Measurements from ENCODE around the gene SLC39A12.

SLC39A12 gene

GRCh38 chr10:17963431-17963830, 11.7 kb downstream of the SLC39A12 start:
- DNase-seq (ENCODE audit: low read depth): no peak

GRCh38 chr10:17965649-17966235, 14.0 kb downstream of the SLC39A12 start:
- DNase-seq (ENCODE audit: low read depth): no peak

GRCh38 chr10:17974505-17974904, 22.8 kb downstream of the SLC39A12 start:
- DNase-seq (ENCODE audit: low read depth): no peak

GRCh38 chr10:17980846-17981565, 29.3 kb downstream of the SLC39A12 start:
- DNase-seq (ENCODE audit: low read depth): no peak

- no peak for DNase-seq (ENCODE audit: low read depth)
Observed at GRCh38 chr10:17981766-17982380, 30.2 kb downstream of the SLC39A12 start.

GRCh38 chr10:17984056-17984455, 32.3 kb downstream of the SLC39A12 start:
- DNase-seq (ENCODE audit: low read depth): no peak

DNA sequence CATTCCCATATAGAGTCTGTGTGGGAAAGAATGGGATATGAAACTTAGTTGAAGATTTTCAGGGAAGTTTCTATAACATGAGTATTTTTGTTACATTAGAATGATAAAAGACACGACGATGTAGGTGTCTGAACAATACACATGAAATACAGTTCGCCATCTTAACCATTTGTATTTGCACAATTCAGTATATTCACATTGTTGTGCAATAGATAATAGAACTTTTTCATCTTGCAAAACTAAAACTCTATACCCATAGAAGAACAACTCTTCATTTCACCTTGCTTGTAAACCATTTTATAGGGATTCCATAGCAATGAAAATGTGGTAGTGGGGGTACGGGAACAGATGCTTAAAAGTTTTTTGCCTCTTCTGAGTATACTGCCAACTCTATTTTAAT, 32.8 kb downstream of the SLC39A12 start:
- DNase-seq (ENCODE audit: low read depth): no peak

DNA sequence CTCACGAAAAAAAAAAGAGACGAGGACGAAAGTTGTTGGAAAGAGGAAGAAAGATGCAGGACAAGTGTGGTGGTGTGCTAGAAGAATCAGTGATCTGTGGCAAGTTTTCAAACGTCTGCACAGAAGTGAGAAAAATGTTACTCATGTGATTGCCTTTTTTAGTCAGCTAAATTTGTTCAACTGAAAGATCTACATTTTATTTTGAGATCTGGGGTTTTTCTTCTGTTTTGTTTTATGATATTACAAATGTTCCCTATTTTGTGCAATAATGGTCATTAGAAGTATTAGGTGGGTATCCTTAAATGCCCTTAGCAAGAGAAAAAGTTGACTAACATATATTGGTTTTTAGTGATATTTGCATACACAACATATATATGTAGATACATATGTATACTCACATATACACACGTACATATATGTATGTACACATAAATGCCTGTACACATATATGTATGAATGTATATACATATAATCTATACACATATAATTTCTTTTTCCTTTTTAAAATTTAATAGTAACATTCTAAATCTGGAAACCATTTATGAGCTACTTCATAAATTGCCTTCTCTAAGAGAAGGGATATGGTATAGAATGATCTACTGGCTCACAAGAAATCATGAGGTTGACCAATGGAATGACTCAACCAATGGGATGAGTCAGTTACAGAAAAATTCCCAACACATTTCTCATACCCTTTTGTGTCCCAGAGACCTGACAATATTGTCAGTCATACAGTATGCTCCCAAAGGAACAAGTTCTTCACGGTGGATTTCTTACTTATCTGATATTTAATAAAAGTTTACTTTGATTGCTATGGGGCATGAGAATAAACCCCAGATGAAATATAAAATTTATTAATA, 38.4 kb downstream of the SLC39A12 start:
- DNase-seq (ENCODE audit: low read depth): no peak

GRCh38 chr10:17992266-17992665, 40.5 kb downstream of the SLC39A12 start:
- DNase-seq (ENCODE audit: low read depth): no peak

DNA sequence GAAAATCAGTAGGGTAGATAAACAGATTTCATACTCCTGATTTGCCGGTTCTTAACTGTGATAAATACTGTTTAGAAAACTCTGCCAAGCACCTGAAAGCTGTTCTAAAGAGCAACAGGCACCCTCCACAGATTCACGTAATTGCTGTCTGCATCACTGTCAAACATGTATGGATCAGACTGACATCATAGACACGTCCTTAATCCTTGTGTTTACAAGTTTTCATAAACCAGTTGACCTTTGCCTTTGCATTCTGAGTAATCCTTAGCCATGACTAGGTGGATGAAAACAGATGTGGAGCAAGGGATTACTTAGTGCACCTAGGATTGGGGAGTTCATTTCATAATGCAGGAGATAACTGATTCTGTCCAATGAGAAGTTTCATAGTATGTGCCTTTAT, 41.6 kb downstream of the SLC39A12 start:
- DNase-seq (ENCODE audit: low read depth): no peak

DNA sequence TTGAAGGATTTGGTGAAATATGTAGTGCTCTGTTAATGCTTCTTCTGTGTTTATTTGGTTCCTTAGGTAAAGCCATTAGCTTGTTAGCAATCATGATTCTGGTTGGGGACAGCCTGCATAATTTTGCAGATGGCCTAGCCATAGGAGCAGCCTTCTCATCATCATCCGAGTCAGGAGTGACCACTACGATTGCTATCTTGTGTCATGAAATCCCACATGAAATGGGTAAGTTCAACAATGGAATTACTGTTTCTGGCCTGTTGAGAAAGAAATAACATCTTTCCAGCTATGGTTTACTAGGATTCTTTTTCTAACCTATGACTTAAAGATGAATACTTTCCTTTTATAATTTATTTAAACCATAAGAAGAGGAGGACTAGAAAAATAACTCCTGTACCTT, 48.9 kb downstream of the SLC39A12 start:
- DNase-seq (ENCODE audit: low read depth): no peak

GRCh38 chr10:18005445-18005780, 53.7 kb downstream of the SLC39A12 start:
- DNase-seq (ENCODE audit: low read depth): no peak

DNA sequence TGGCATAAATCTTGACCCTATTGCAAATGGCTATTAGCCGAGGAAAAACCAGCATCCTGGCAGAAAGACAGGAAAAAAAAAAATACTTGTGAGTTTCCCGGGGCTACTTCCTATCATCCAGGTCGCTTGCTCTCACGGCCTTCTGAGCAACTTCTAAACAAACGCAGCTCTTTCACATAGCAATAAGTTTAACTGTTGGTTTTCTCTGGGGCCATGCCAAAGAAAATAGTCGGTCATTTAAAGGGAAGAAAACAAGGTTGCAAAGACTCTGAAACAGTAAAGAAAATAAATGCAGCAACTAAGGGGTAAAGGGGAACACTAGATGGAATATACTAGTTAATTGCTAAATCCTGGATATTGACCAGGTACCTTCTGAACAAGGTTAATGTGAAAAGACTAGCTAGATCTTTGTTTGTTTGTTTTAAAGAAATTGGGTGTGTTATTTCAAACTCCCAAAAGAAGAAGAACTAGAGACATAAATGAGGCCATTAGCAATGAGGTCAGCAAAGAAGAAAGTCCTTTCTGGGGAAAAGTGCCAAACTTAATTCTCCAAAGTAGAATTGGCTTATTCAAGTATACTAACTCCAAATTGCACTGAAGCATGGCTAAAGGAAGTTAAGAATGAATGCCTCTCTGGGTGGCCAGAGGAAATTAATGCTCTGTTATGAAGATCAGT, 54.2 kb downstream of the SLC39A12 start:
- DNase-seq (ENCODE audit: low read depth): no peak

GRCh38 chr10:18008986-18009385, 57.3 kb downstream of the SLC39A12 start:
- no peak for DNase-seq (ENCODE audit: low read depth)

DNA sequence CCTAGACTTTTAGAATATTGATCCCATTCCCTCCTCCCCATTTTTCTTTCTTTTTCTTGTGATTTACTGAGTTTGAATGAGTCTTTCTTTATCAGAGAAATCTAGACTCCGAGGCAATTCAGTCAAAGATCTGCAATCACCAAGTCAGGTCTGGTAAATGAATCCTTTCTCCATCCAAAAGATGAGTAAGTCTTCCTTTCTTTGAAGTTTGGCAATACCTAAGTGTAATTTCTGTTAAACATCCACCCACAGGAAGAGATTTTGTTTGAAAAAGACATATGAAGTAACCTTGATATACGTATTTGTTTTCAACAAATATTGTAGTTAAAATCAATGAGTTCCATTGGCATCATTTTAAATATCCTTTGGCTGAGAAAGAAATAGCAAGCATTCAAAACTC, 58.3 kb downstream of the SLC39A12 start:
- no peak for DNase-seq (ENCODE audit: low read depth)

DNA sequence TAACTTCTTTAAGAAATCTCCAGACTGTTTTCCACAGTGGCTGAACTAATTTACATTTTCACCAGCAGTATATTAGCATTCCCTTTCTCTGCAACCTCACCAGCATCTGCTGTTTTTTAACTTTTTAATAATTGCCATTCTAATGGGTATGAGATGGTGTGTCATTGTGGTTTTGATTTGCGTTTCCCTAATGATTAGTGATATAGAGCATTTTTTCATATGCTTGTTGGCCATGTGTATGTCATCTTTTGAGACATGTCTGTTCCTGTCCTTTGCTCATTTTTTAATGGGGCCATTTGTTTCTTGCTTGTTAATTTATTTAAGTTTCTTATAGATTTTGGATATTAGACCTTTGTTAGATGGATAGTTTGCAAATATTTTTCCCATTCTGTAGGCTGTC, 68.8 kb downstream of the SLC39A12 start:
- DNase-seq (ENCODE audit: low read depth): no peak

DNA sequence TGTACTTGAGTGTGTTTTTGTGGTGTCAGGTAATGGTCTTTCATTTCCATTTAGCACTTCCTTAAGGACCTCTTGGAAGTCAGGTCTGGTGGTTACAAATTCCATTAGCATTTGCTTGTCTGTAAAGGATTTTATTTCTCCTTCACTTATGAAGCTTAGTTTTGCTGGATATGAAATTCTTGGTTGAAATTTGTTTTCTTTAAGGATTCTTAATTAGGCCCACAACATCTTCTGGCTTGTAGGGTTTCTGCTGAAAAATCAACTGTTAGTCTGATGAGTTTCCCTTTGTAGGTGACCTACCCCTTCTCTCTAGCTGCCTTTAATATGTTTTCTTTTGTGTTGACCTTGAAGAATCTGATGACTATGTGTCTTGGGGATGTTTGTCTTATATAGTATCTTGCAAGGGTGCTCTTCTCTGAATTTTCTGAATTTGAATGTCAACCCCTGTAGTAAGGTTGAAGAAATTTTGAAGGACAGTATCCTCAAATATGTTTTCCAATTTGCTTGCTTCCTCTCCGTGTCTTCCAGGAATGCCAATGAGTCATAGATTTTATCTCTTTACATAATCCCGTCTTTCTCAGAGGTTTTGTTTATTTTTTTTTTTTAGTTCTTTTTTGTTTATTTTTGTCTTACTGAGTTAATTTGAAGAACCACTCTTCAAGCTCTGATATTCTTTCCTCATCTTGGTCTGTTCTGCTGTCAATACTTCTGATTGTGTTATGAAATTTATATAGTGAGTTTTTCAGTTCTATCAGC, 70.2 kb downstream of the SLC39A12 start:
- no peak for DNase-seq (ENCODE audit: low read depth)

GRCh38 chr10:18043148-18044006, 91.7 kb downstream of the SLC39A12 start:
- no peak for DNase-seq (ENCODE audit: low read depth)

GRCh38 chr10:18044976-18045720, 93.4 kb downstream of the SLC39A12 start:
- DNase-seq (ENCODE audit: low read depth): no peak

- DNase-seq (ENCODE audit: low read depth): no peak
Observed at GRCh38 chr10:18056583-18056982, 104.9 kb downstream of the SLC39A12 start.

All from activated gamma-delta T cell treated with anti-CD3 and anti-CD28 coated beads, Interleukin-2, amount 50 U/mL, for 16 hours (primary cell).